HG02943 (cell line): Measurements from ENCODE around the gene FAAP100.

Experiments
- ATAC-seq: cut with Tn5 transposase; IDR thresholded peaks from one replicate; pipeline ENCODE4 v1.9.1; 2021; ENCODE audit warnings: mild to moderate bottlenecking, low read depth, moderate library complexity; ENCODE audit not compliant: unreplicated experiment

FAAP100 gene

GRCh38 chr17:81577278-81578000 lies 25.3 kb upstream of the FAAP100 start:
- ATAC-seq: no peak

- no peak for ATAC-seq
Measured at GRCh38 chr17:81576621-81577277, 24.6 kb upstream of the FAAP100 start.

GRCh38 chr17:81575836-81576235 lies 23.7 kb upstream of the FAAP100 start:
- no peak for ATAC-seq

GRCh38 chr17:81574643-81574956 lies 22.4 kb upstream of the FAAP100 start:
- no peak for ATAC-seq

- no peak for ATAC-seq
Measured at GRCh38 chr17:81573794-81574642, 21.9 kb upstream of the FAAP100 start.

- no peak for ATAC-seq
Measured at GRCh38 chr17:81572563-81573168, 20.5 kb upstream of the FAAP100 start.

- no peak for ATAC-seq
Measured at GRCh38 chr17:81570964-81571363, 18.8 kb upstream of the FAAP100 start.

- no peak for ATAC-seq
Measured at GRCh38 chr17:81569986-81570514, 17.9 kb upstream of the FAAP100 start.

- ATAC-seq: no peak
Measured at GRCh38 chr17:81568416-81568815, 16.3 kb upstream of the FAAP100 start.

- no peak for ATAC-seq
Measured at GRCh38 chr17:81567191-81567590, 15.0 kb upstream of the FAAP100 start.

- no peak for ATAC-seq
Measured at GRCh38 chr17:81566461-81567126, 14.4 kb upstream of the FAAP100 start.

- no peak for ATAC-seq
Measured at GRCh38 chr17:81565231-81565630, 13.1 kb upstream of the FAAP100 start.

- ATAC-seq: no peak
Measured at GRCh38 chr17:81564778-81565177, 12.6 kb upstream of the FAAP100 start.

GRCh38 chr17:81563861-81564586 lies 11.9 kb upstream of the FAAP100 start:
- ATAC-seq: no peak

- ATAC-seq: no peak
Measured at GRCh38 chr17:81561494-81561885, 9.3 kb upstream of the FAAP100 start.

GRCh38 chr17:81558941-81559806 lies 7.0 kb upstream of the FAAP100 start:
- ATAC-seq: no peak

GRCh38 chr17:81558115-81558468 lies 5.9 kb upstream of the FAAP100 start:
- ATAC-seq: no peak

- no peak for ATAC-seq
Measured at GRCh38 chr17:81557276-81558114, 5.3 kb upstream of the FAAP100 start.
